Measurements from ENCODE around the gene PPP2R2D.

Gene PPP2R2D

GRCh38 chr10:131891196-131891928 is 9.4 kb upstream of the PPP2R2D start:
- no peak for DNase-seq
- Mint-ChIP-seq H3K4me1 (peaks cover 11% of the 10 kb centered on the region), H3K4me3 (no peak overlapping the region), H3K9me3 (no peaks in the 10 kb centered on the region), H3K27ac (no peak overlapping the region), H3K27me3 (peaks cover 1% of the 10 kb centered on the region), H3K36me3 (ENCODE audit: low read depth) (no peaks in the 10 kb centered on the region)
- no peak for ATAC-seq

- Mint-ChIP-seq H3K9me3 (no peaks in the 10 kb centered on the region), H3K4me3 (no peak overlapping the region), H3K4me1 (peaks cover 17% of the 10 kb centered on the region), H3K27ac (no peak overlapping the region), H3K27me3 (peaks cover 1% of the 10 kb centered on the region), H3K36me3 (ENCODE audit: low read depth) (no peaks in the 10 kb centered on the region)
- ATAC-seq (no peak), DNase-seq (no peak)
These were observed 8.6 kb upstream of the PPP2R2D start for GRCh38 chr10:131891929-131892805.

DNA sequence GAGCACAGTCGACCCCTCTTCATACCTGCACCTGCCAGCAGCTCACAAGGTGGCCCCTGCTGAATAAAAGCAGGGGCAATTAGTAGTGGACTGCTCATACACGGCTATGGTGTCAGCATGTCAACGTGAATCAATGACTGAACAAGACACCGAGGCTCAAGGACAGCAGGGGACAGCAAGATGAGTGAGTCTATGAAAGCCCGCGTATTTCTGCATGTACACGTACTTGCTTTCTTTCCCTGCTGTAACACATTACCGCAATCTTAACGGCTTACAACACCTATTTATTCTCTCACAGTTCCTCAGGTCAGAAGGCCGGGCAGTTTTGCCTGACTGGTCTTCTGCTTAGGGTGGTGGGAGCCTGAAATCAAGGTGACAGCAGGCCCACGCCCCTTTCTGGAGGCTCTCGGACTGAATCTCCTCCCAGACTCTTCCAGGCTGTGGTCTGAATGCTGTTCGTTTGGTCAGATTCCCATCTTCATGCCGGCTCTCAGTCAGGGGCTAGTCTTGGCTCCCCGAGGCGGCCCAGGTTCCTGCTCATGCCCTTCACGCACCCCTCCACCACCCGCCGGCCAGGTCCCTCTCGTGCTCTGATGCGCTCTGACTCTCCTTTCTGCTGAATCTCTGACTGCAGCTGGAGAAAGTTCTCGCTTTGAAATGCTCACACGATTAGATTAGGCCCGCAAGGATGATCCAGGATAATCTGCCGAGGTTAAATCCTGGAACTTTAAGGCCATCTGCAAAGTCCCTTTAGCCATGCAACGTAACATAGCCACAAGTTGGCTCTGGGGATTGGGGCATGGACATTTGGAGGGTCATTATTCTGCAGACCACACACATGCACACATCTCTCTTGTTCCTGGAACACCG is 7.8 kb upstream of the PPP2R2D start:
- no peak overlapping the region for H3K4me3 Mint-ChIP-seq
- peaks cover 1% of the 10 kb centered on the region for H3K27me3 Mint-ChIP-seq
- DNase-seq: no peak
- no peaks in the 10 kb centered on the region for H3K36me3 Mint-ChIP-seq (ENCODE audit: low read depth)
- peaks cover 20% of the 10 kb centered on the region for H3K4me1 Mint-ChIP-seq
- no peak overlapping the region for H3K27ac Mint-ChIP-seq
- no peak for ATAC-seq
- no peaks in the 10 kb centered on the region for H3K9me3 Mint-ChIP-seq

- H3K36me3 Mint-ChIP-seq (ENCODE audit: low read depth): no peaks in the 10 kb centered on the region
- H3K27me3 Mint-ChIP-seq: peaks cover 15% of the 10 kb centered on the region
- ATAC-seq: no peak
- no peak for DNase-seq
- no peaks in the 10 kb centered on the region for H3K9me3 Mint-ChIP-seq
- peaks cover 22% of the 10 kb centered on the region for H3K4me1 Mint-ChIP-seq
- H3K4me3 Mint-ChIP-seq: no peak overlapping the region
- H3K27ac Mint-ChIP-seq: no peak overlapping the region
These were observed 5.7 kb upstream of the PPP2R2D start for GRCh38 chr10:131895116-131895515.

GRCh38 chr10:131896403-131896802 is 4.4 kb upstream of the PPP2R2D start:
- Mint-ChIP-seq H3K4me3 (no peak overlapping the region), H3K9me3 (no peaks in the 10 kb centered on the region), H3K27ac (no peak overlapping the region), H3K27me3 (peaks cover 14% of the 10 kb centered on the region), H3K4me1 (peaks cover 24% of the 10 kb centered on the region), H3K36me3 (ENCODE audit: low read depth) (no peaks in the 10 kb centered on the region)
- ATAC-seq: no peak
- no peak for DNase-seq

GRCh38 chr10:131897297-131897899 is 3.4 kb upstream of the PPP2R2D start:
- Mint-ChIP-seq H3K4me3 (no peak overlapping the region), H3K36me3 (ENCODE audit: low read depth) (no peaks in the 10 kb centered on the region), H3K9me3 (no peaks in the 10 kb centered on the region), H3K27me3 (peaks cover 14% of the 10 kb centered on the region), H3K4me1 (peaks cover 31% of the 10 kb centered on the region), H3K27ac (no peak overlapping the region)
- ATAC-seq: no peak
- no peak for DNase-seq

DNA sequence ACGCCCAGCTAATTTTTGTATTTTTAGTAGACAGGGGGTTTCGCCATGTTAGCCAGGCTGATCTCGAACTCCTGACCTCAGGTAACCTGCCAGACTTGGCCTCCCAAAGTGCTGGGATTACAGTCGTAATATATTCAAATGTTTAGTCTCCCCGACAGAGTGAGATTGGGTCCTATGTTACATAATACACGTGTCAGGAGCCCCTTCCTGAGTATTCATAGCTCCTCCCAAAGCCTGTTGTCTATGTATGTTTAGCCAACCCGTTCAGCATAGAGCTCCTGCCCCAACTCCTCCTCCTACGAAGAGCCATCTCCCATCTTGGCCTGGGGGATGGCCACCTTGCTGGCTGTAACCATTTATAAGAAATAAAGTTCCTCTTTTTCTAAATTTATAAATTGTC is 2.7 kb upstream of the PPP2R2D start:
- DNase-seq (no peak), ATAC-seq (no peak)
- no peak overlapping the region for H3K4me3 Mint-ChIP-seq
- H3K27me3 Mint-ChIP-seq: peaks cover 14% of the 10 kb centered on the region
- H3K9me3 Mint-ChIP-seq: no peaks in the 10 kb centered on the region
- H3K36me3 Mint-ChIP-seq (ENCODE audit: low read depth): no peaks in the 10 kb centered on the region
- peaks cover 36% of the 10 kb centered on the region for H3K4me1 Mint-ChIP-seq
- no peak overlapping the region for H3K27ac Mint-ChIP-seq

GRCh38 chr10:131898713-131899112 is 2.1 kb upstream of the PPP2R2D start:
- peaks cover 3% of the 10 kb centered on the region for H3K36me3 Mint-ChIP-seq (ENCODE audit: low read depth)
- ATAC-seq (no peak), DNase-seq (no peak)
- H3K27me3 Mint-ChIP-seq: peaks cover 14% of the 10 kb centered on the region
- H3K4me1 Mint-ChIP-seq: peaks cover 43% of the 10 kb centered on the region
- no peaks in the 10 kb centered on the region for H3K9me3 Mint-ChIP-seq
- H3K27ac Mint-ChIP-seq: no peak overlapping the region
- H3K4me3 Mint-ChIP-seq: no peak overlapping the region

DNA sequence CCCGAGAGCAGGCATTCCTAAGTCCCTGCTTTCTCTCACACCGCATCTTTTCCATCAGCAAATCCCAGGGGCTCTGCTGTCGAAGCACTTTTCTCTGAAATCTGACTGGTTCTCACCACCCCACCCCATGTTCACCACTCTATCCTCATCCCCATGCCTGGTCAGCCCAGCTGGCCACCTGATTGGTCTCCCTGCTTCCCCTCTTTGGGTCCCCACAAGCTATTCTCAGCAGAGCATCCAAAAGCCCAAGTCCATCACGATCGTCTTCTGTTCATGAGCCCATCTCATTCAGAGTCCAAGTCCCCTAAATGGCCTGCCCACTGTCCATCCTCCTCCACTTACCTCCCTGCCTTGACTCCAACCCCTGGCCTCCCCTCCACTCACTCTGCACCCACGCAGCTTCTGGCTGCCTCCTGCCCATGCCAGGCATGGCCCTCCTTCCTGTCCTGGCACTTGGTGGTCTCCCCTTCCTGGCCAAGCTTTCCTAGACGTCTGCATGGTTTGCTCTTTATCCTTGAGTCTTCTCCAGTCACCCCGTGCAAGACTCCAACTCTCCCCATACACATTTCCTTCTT is 1.6 kb upstream of the PPP2R2D start:
- H3K27me3 Mint-ChIP-seq: peaks cover 14% of the 10 kb centered on the region
- peak overlapping the region; percentile 82 for H3K4me3 Mint-ChIP-seq
- H3K27ac Mint-ChIP-seq: no peak overlapping the region
- H3K36me3 Mint-ChIP-seq (ENCODE audit: low read depth): peaks cover 3% of the 10 kb centered on the region
- peaks cover 48% of the 10 kb centered on the region for H3K4me1 Mint-ChIP-seq
- no peak for ATAC-seq
- DNase-seq: no peak
- H3K9me3 Mint-ChIP-seq: no peaks in the 10 kb centered on the region

DNA sequence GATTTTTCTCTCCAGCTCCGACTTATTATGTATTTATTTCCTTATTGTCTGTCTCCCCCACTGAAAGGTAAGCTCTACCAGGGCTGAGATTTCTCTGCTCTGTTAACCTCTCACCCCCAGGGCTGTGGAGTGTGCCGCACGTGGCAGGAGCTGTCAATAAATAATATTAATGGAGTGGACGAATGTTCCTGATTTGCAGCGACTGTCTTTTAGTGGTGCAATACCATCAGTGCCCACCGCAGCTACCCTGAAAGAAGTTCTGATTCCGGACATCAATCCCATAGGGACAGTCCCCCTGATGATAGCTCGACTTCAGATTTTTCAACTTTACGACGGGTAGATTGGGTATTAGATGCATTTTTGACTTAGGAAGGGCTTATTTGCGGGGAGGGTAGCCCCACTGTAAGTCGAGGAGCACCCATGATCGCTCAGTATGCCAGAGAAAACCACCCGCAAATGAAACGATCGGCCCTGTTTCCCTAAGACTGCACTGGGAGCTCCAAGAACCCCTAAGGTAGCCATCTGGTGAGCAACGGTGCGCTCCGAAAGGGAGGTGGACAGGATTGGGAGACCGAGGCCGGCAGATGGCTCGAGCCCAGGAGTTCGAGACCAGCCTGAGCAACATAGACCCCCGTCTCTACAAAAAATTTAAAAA is 986 bp upstream of the PPP2R2D start:
- Mint-ChIP-seq H3K4me1 (peaks cover 54% of the 10 kb centered on the region), H3K9me3 (no peaks in the 10 kb centered on the region), H3K27ac (peak overlapping the region; percentile 79), H3K36me3 (ENCODE audit: low read depth) (peaks cover 7% of the 10 kb centered on the region), H3K4me3 (peak overlapping the region; percentile 82), H3K27me3 (peaks cover 14% of the 10 kb centered on the region)
- DNase-seq: no peak
- ATAC-seq: no peak

DNA sequence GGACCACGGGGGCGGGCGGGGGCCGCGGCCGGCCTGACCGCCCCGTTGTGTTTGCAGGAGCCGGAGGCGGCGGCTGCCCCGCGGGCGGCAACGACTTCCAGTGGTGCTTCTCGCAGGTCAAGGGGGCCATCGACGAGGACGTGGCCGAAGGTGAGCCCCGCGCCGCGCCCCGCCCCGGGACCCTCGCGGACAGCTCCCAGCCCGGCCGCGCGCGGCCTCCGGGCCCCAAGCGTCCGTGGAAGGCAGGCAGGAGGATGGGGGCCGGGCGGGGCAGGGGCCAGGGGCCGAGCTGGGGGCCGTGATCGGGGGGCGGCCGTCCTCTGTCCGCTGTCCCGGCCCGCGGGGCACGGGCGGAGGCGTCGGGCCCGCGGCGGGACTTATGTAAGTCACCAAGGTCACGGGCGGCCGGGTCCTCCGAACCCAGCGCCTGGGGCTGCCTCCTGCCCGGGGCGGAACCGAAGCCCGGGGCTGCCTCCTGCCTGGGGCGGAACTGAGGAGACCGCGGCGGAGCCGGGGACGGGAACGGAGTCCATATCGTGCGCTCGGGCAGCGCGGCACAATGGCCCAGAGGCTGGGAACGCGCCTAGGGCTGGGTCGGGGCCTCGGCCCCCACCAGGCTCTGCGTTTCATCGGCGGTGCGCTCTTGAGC is 497 bp downstream of the PPP2R2D start:
- DNase-seq (peak; percentile 53), ATAC-seq (peak; percentile 16)
- no peaks in the 10 kb centered on the region for H3K9me3 Mint-ChIP-seq
- H3K4me3 Mint-ChIP-seq: peak overlapping the region; percentile 89
- H3K27me3 Mint-ChIP-seq: peaks cover 14% of the 10 kb centered on the region
- peak overlapping the region; percentile 80 for H3K27ac Mint-ChIP-seq
- H3K4me1 Mint-ChIP-seq: peaks cover 64% of the 10 kb centered on the region
- H3K36me3 Mint-ChIP-seq (ENCODE audit: low read depth): peaks cover 15% of the 10 kb centered on the region

- ATAC-seq (no peak), DNase-seq (no peak)
- Mint-ChIP-seq H3K27me3 (peaks cover 14% of the 10 kb centered on the region), H3K36me3 (ENCODE audit: low read depth) (peaks cover 17% of the 10 kb centered on the region), H3K9me3 (no peaks in the 10 kb centered on the region), H3K4me3 (peak overlapping the region; percentile 89), H3K27ac (peak overlapping the region; percentile 80), H3K4me1 (peaks cover 63% of the 10 kb centered on the region)
These were observed 1.4 kb downstream of the PPP2R2D start for GRCh38 chr10:131902211-131902610.

DNA sequence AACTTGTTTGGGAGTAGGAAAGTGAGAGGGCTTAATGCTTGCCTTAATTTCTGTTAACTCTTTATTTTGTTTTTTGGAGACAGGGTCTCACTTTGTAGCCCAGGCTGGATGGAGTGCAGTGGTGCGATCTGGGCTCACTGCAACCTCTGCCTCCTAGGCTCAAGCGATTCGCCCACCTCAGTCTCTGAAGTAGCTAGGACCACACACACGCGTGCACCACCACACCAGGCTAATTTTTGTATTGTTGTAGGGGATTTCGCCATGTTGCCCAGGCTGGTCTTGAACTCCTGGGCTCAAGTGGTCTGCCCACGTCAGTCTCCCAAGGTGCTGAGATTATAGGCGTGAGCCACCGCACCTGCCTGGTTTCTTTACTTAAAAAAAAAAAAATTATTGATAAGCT is 1.9 kb downstream of the PPP2R2D start:
- peak overlapping the region; percentile 89 for H3K4me3 Mint-ChIP-seq
- DNase-seq (no peak), ATAC-seq (no peak)
- H3K27me3 Mint-ChIP-seq: peaks cover 14% of the 10 kb centered on the region
- H3K27ac Mint-ChIP-seq: no peak overlapping the region
- peaks cover 18% of the 10 kb centered on the region for H3K36me3 Mint-ChIP-seq (ENCODE audit: low read depth)
- H3K4me1 Mint-ChIP-seq: peaks cover 65% of the 10 kb centered on the region
- no peaks in the 10 kb centered on the region for H3K9me3 Mint-ChIP-seq
